GM21619 (cell line): ENCODE measurements around the gene NPAS1.
"Not testable (repeated sequence)": the region's sequence is repeated elsewhere in the genome, so short reads cannot be mapped to it uniquely, and the experiment has no call there.

Experiments
- ATAC-seq: cut with Tn5 transposase; IDR thresholded peaks from one replicate; pipeline ENCODE4 v1.9.1; 2021; ENCODE audit not compliant: unreplicated experiment

The NPAS1 gene

GRCh38 chr19:47074621-47075020 lies 55.0 kb downstream of the NPAS1 start:
- ATAC-seq = no peak

- no peak for ATAC-seq
Measured at GRCh38 chr19:47075179-47075810, 55.7 kb downstream of the NPAS1 start.

DNA sequence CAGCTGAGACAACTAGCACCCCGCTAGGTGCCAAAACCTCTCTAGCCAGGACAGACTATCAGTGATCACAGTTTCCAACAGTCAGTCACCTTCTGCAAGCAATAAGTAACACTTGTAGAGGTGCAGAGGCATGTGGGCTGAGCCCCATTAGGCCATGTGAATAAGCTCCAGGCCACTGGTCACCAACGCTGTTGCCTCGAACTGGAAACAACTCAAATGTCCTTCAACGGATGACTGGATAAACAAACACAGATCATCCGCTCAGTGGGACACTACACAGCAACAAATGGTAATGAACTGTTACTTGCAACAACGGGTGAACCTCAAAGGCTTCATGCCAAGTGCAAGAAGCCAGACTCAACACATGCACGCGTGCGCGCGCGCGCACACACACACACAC lies 56.3 kb downstream of the NPAS1 start:
- no peak for ATAC-seq

DNA sequence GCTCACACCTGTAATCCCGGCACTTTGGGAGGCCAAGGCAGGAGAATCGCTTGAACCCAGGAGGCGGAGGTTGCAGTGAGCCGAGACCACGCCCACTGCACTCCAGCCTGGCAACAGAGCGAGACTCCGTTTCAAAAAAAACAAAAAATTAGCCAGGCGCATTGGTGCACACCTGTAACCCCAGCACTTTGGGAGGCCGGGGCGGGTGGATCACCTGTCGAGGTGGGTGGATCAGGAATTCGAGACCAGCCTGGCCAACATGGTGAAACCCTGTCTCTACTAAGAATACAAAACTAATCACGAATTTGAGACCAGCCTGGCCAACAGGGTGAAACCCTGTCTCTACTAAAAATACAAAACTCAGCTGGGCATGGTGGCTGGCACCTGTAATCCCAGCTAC lies 58.7 kb downstream of the NPAS1 start:
- ATAC-seq = not testable (repeated sequence)

- no peak for ATAC-seq
Measured at GRCh38 chr19:47081095-47081494, 61.5 kb downstream of the NPAS1 start.

DNA sequence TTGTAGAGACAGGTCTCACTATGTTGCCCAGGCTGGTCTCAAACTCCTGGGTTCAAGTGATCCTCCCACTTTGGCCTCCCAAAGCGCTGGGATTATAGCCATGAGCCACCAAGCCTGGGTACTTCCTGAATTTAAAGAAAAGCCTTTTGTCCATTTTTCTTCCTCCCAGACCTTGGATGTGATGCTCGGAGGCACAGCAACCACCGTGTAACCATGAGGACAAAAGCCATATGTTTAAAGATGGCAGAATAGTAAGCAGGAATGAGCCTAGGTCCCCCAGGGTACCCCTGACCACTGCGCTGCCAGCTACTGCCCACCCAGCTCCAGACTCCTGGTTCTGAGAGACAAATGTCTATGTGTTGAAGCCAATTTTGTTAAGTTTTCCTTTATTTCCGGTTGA lies 62.9 kb downstream of the NPAS1 start:
- no peak for ATAC-seq

DNA sequence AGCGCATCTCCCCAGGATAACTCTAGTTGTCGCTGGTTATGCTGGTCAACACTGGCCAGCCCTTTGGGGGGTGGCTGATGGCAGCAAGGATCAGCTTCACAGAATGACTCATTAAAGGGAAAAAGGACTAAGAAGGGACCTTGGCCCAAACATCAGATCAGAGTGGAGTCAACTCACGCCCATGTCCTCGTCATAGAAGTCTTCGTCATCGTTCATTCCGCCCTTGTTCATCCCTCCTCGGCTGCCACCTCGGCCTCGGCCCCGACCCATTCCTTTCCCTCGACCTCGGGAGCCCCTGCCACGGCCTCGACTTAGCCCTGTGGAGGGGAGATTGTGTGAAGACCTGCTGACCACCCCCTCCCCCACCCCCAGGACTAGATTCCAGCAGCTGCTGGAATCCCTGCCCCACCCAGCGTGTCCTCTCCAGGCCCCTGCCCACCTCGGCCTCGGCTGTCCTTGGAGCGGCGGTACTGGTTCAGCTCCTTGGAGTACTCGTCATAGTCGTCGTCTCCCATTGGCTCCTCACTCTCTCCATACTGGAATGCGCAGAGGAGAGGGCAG lies 65.3 kb downstream of the NPAS1 start:
- ATAC-seq = no peak

DNA sequence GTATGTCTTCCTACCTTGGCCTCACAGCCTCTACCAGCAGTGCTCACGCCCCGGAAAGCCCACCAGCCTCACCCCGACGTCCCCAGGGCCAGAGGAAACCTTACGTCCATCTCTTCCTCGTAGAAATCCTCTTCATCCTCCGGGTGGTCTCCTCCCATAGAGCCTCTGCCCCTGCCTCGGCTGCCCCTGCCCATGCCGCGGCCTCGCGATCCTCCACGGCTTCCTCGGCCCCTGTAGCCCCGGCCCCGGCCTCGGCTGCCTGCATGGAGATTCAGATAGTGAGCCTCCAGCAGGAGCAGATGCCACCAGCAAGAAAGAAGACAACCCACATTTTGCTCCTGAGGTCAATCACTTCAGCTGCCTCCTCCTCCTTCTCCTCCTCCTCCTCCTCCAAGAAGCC lies 66.6 kb downstream of the NPAS1 start:
- no peak for ATAC-seq

DNA sequence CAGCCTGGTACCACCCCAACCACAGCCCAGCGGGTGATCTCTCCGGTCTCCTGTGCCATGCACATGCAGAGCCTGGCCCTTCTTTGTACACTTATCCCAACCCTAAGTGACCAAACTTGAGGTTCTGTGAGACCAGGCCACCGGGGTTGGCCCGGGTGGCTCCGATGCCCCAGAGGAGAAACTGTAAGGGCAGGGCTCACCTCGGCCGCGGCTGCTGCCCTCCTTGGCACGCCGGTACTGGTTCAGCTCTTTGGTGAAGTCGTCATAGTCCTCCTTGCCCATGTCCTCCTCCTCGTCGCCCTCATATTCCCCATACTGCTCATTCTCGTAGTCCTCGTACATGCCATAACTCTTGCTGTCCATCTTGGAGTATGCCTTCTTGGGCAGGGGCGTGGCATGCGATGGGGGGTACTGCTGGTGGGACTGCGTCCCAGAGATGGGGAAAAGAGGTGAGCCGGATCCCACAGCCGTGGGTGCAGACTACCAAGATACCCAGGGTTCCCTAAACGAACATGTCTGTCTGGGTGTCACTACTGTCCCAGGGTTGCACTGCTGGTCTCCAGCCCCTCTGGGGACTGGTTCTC lies 70.2 kb downstream of the NPAS1 start:
- ATAC-seq = no peak

GRCh38 chr19:47093254-47093653 lies 73.6 kb downstream of the NPAS1 start:
- no peak for ATAC-seq

DNA sequence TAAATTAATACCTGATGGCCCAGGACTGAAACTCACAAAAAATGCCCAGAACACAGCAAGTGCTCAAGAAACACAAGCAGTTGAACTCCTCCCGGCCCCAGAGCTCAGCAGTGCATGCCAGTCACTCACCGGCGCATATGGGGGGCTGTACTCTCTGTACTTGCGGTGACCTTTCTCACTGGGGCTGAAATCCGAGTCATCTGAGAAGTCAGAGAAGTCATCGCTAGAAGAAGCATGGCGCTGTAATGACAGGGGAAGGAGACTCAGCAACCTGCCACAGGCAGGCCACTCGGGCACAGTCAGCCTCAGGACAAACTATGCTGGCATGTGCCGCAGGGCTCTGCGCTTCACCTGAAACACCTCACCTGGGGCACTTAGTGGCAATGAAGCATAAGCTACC lies 74.2 kb downstream of the NPAS1 start:
- ATAC-seq = no peak

DNA sequence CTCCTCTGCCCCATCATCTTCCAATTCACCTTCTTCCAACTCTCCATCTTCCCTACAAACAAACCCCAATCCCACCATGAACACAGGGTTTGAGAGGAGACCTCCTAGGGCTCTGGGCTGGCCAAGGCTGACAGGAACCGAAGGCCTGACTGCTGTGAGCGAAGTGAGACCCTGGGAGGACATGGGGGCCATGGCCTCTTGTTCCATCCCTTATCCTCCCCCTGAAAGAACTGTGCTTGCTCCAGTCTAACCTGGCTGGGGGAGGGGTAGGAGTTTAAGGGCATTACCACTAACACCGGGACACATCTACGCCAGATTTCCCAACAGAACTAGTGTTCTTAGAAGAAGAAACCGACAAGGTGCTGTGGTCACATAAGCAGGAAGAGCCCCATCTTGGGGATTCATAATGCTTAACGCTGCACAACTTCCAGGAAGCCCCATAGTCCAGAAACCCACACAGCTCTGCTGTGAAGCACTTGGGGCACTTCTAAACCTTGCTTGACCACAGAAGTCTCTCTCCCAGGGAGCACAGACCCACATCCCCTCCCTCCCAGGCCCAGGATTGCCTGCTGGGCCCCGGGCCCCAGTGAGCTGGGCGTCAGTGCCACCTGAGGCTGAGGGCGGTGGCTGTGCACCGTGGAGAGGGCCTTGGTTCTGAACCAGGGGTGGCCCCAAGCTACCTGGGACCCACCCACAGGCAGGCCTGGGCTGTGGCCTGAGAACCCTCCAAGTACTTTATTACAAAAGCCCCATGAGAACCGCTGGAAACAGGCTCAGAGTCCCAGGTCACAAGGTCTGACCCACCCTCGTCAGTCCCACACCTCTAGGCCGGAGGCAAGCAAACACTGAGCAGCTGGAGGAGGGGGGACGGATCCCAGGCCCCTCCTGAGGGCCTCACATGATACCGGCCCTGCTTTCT lies 75.2 kb downstream of the NPAS1 start:
- ATAC-seq = no peak
